SK-N-SH (cell line): ENCODE results near the gene XAB2. TPM values are rescaled to one million over a fixed set of nuclear protein-coding genes. Genes with fewer than 3 reads are reported as not detected.

Experiments
- CTCF ChIA-PET: fragments of 300-600, 350-600 bp; formaldehyde crosslinking; extraction: SDS; loops from one replicate; lab custom pipeline; 2021; lab: Yijun Ruan, JAX
- POLR2A ChIA-PET: fragments of 350-600 bp; sonication (Branson Sonifier 250); formaldehyde crosslinking; extraction: SDS; loops from one replicate; lab custom pipeline; 2020; ENCODE audit warnings: antibody characterized with exemption, inconsistent platforms; lab: Yijun Ruan, JAX
- DNase-seq: peaks from one replicate; pipeline ENCODE4 v3.0.0; 2012
- H2AFZ ChIP-seq: fragments of 200-600 bp; sonication (generic); 2 replicates; pipeline ENCODE4 v1.8.1; 2016; ENCODE audit warnings: antibody characterized with exemption, mild to moderate bottlenecking, low read depth
- H3F3A ChIP-seq: fragments of 200-600 bp; sonication (generic); replicated peaks from 2 replicates; pipeline ENCODE3; 2016; ENCODE audit warnings: antibody characterized with exemption, mild to moderate bottlenecking; ENCODE audit not compliant: insufficient read depth
- H3K27ac ChIP-seq, 2 experiments: fragments of 200-500 bp in 1 of 2; fragments of 200-600 bp in 1 of 2; sonication (Bioruptor generic) in 1 of 2; sonication (generic), shearing (Covaris generic) in 1 of 2; 2 replicates each; pipeline versions ENCODE4 v1.5.1 to v1.6.1; 2014 to 2016; ENCODE audit warnings: low read depth in 2 of 2, inconsistent platforms in 1 of 2, low read length in 1 of 2, mild to moderate bottlenecking in 1 of 2, mixed read lengths in 1 of 2
- H3K27me3 ChIP-seq: fragments of 200-600 bp; sonication (generic), shearing (Covaris generic); 2 replicates; pipeline ENCODE4 v1.6.1; 2016; ENCODE audit warnings: mixed run types; ENCODE audit not compliant: insufficient read depth
- H3K36me3 ChIP-seq, 2 experiments: fragments of 200-500 bp in 1 of 2; fragments of 200-600 bp in 1 of 2; sonication (Bioruptor generic) in 1 of 2; sonication (generic) in 1 of 2; replicated peaks in 1 of 2; 2 replicates each; pipeline versions ENCODE3 to v1.5.1; 2014 to 2016; ENCODE audit warnings: low read length in 1 of 2, mild to moderate bottlenecking in 1 of 2; ENCODE audit not compliant: insufficient read depth in 2 of 2, control insufficient read depth in 1 of 2
- H3K4me1 ChIP-seq, 2 experiments: fragments of 200-500 bp in 1 of 2; fragments of 200-600 bp in 1 of 2; sonication (Bioruptor generic) in 1 of 2; sonication (generic), shearing (Covaris generic) in 1 of 2; 2 replicates each; pipeline versions ENCODE4 v1.5.1 to v1.6.1; 2014 to 2016; ENCODE audit warnings: low read depth in 1 of 2, low read length in 1 of 2, mixed run types in 1 of 2; ENCODE audit not compliant: insufficient read depth in 2 of 2, control insufficient read depth in 1 of 2
- H3K4me2 ChIP-seq: fragments of 200-600 bp; sonication (generic), shearing (Covaris generic); 2 replicates; pipeline ENCODE4 v1.6.1; 2017; ENCODE audit warnings: mixed run types
- H3K4me3 ChIP-seq, 2 experiments: fragments of 200-500 bp in 1 of 2; fragments of 200-600 bp in 1 of 2; sonication (Bioruptor generic) in 1 of 2; sonication (generic), shearing (Covaris generic) in 1 of 2; 2 replicates each; pipeline versions ENCODE4 v1.5.1 to v1.8.1; 2014 to 2016; ENCODE audit warnings: low read depth in 2 of 2, inconsistent platforms in 1 of 2, low read length in 1 of 2, mild to moderate bottlenecking in 1 of 2, mixed read lengths in 1 of 2, moderate library complexity in 1 of 2
- H3K79me2 ChIP-seq: fragments of 200-600 bp; sonication (generic); 2 replicates; pipeline ENCODE4 v1.8.1; 2017; ENCODE audit warnings: mild to moderate bottlenecking; ENCODE audit not compliant: insufficient read depth
- H3K9ac ChIP-seq: fragments of 200-600 bp; sonication (generic); 2 replicates; pipeline ENCODE4 v1.6.1; 2017; ENCODE audit warnings: mixed run types
- H3K9me2 ChIP-seq: fragments of 200-600 bp; sonication (generic); 2 replicates; pipeline ENCODE4 v1.6.1; 2017; ENCODE audit warnings: mixed run types
- H3K9me3 ChIP-seq: fragments of 200-600 bp; sonication (generic); 2 replicates; pipeline ENCODE4 v1.6.1; 2017; ENCODE audit warnings: mixed run types, mild to moderate bottlenecking, moderate library complexity
- H4K20me1 ChIP-seq: fragments of 200-600 bp; sonication (generic); 2 replicates; pipeline ENCODE4 v1.6.1; 2017; ENCODE audit warnings: mild to moderate bottlenecking, mixed run types; ENCODE audit not compliant: insufficient read depth
- ELF1 ChIP-seq: IDR thresholded peaks from 2 replicates; pipeline ENCODE4 v1.4.0; 2012
- EZH2phosphoT487 ChIP-seq: fragments of 200-600 bp; sonication (generic); IDR thresholded peaks from 2 replicates; pipeline ENCODE4 v1.6.1; 2017; ENCODE audit warnings: low read depth, mixed run types, mild to moderate bottlenecking, antibody characterized with exemption, moderate library complexity, borderline replicate concordance
- GABPA ChIP-seq: IDR thresholded peaks from 2 replicates; pipeline ENCODE4 v1.4.0; 2012; ENCODE audit warnings: low read depth, mild to moderate bottlenecking
- RCOR1 ChIP-seq: fragments of 150-350 bp; IDR thresholded peaks from 2 replicates; pipeline ENCODE4 v1.6.1; 2017; ENCODE audit warnings: antibody characterized with exemption, low read length
- RFX5 ChIP-seq: IDR thresholded peaks from 2 replicates; pipeline ENCODE4 v1.6.1; 2012; ENCODE audit warnings: mild to moderate bottlenecking, improper control_type of control experiment, low read length
- SMC3 ChIP-seq: IDR thresholded peaks from 2 replicates; pipeline ENCODE4 v1.6.1; 2012; ENCODE audit warnings: low read depth, low read length, improper control_type of control experiment
- TCF12 ChIP-seq: IDR thresholded peaks from 2 replicates; pipeline ENCODE4 v1.4.0; 2012
- YY1 ChIP-seq: IDR thresholded peaks from 2 replicates; pipeline ENCODE4 v1.4.0; 2012; ENCODE audit warnings: low read depth, mild to moderate bottlenecking
- WGBS: methylation state at CpG from one replicate; pipeline ENCODE4 v1.1.6; 2017; ENCODE audit warnings: low lambda C conversion rate; 5-methylcytosine and 5-hydroxymethylcytosine counted together
- polyA plus RNA-seq, 3 experiments: library from polyadenylated mRNA; depleted of rRNA; stranded (reverse); fragments of >200 nt; gene quantifications; 2 replicates each; pipeline ENCODE4 v1.2.3, GENCODE V29; 2012
- TF ChIP-seq, protein P1 (sequence below): IDR thresholded peaks from 2 replicates; pipeline ENCODE4 v1.4.0; 2012; ENCODE audit warnings: low read depth, borderline replicate concordance
- TF ChIP-seq, protein P2 (sequence below): IDR thresholded peaks from 2 replicates; pipeline ENCODE4 v1.4.0; 2012; ENCODE audit warnings: low read depth
- TF ChIP-seq, protein P3 (sequence below): fragments of 200-600 bp; sonication (generic); IDR thresholded peaks from 2 replicates; pipeline ENCODE4 v1.6.1; 2017; ENCODE audit warnings: antibody characterized with exemption, mild to moderate bottlenecking, moderate library complexity
- TF ChIP-seq, protein P4 (sequence below): IDR thresholded peaks from 2 replicates; pipeline ENCODE4 v1.6.1; 2012; ENCODE audit warnings: mild to moderate bottlenecking, low read depth, low read length, moderate library complexity

XAB2 gene
- polyA plus RNA-seq, 1 of the 3 experiments (the other 2 are of a cell fraction), result 43.3 TPM

DNA sequence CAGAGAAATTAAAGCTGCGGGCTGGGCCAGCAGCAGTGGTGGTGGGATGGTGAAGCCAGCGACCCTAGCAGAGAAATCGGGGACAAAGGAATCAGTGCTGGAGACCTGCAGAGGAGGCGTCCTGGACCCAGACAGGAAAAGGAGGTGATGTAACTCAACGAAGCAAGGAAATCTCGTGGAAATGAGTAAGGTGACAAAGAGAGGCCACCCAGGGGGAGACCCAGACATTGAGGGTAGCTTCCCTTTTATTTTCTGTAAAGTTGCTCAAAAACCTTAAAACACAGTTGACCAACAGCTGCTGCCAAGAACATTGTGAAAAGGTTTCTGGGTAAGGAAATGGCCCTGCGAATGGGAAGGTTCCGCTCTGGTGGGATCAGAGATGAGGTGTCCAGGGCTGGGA lies 26.2 kb upstream of the XAB2 start:
- H4K20me1 ChIP-seq, result no peaks in the 10 kb centered on the region
- H3K4me1 ChIP-seq, result peaks cover 0 to 3% of the 10 kb centered on the region in 2 experiments; a peak in 1 of 4 replicates
- H3K36me3 ChIP-seq, result no peaks in the 10 kb centered on the region
- H3K27me3 ChIP-seq, result peaks cover 14% of the 10 kb centered on the region
- no peaks in the 10 kb centered on the region for H3K9me2 ChIP-seq
- H3K9me3 ChIP-seq, result no peaks in the 10 kb centered on the region
- H3F3A ChIP-seq, result no peaks in the 10 kb centered on the region
- no peak overlapping the region for H3K9ac ChIP-seq
- no peak overlapping the region for H3K27ac ChIP-seq
- ChIA-PET CTCF (interaction anchor here (2.9 to 3.6 kb wide), 3 partner anchors 25 to 144 kb away, joined by 13 to 17 read pairs (median 13); partner anchors contain the start of gene TRAPPC5), POLR2A (no interaction called here)
- TF ChIP-seq YY1 (no peak), RCOR1 (no peak), EZH2phosphoT487 (no peak), TCF12 (no peak)
- H3K4me3 ChIP-seq, result no peak overlapping the region
- no peak overlapping the region for H2AFZ ChIP-seq
- no peak for DNase-seq
- 34% methylated on average over 8 of the region's 8 CpGs for WGBS
- no peaks in the 10 kb centered on the region for H3K79me2 ChIP-seq
- H3K4me2 ChIP-seq, result no peak overlapping the region

DNA sequence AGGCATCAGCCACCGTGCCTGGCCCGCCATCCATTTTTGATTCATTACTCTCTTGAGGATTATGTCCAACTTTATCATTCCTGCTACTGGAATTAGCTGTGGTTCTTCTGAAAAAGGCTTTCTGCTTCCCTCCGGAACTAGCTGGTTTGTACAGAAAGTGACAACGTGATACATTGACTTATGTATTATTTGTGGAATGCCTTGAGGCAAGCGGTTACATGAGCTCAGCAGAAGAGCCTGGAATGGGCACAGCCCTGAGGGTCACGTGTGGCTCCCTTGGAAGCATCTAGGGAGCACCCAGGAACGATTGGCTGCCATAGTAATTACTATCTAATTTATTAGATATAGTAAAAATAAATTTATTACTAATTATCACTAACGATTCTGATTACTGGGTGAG lies 25.1 kb upstream of the XAB2 start:
- H4K20me1 ChIP-seq, result no peaks in the 10 kb centered on the region
- H2AFZ ChIP-seq, result no peak overlapping the region
- TF ChIP-seq SMC3 (no peak), GABPA (no peak), YY1 (no peak), ELF1 (no peak), RFX5 (no peak), RCOR1 (no peak)
- TF ChIP-seq, protein P1, sequence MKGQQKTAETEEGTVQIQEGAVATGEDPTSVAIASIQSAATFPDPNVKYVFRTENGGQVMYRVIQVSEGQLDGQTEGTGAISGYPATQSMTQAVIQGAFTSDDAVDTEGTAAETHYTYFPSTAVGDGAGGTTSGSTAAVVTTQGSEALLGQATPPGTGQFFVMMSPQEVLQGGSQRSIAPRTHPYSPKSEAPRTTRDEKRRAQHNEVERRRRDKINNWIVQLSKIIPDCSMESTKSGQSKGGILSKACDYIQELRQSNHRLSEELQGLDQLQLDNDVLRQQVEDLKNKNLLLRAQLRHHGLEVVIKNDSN, result no peak
- TF ChIP-seq, protein P2, sequence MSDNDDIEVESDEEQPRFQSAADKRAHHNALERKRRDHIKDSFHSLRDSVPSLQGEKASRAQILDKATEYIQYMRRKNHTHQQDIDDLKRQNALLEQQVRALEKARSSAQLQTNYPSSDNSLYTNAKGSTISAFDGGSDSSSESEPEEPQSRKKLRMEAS, result no peak
- TF ChIP-seq, protein P3, sequence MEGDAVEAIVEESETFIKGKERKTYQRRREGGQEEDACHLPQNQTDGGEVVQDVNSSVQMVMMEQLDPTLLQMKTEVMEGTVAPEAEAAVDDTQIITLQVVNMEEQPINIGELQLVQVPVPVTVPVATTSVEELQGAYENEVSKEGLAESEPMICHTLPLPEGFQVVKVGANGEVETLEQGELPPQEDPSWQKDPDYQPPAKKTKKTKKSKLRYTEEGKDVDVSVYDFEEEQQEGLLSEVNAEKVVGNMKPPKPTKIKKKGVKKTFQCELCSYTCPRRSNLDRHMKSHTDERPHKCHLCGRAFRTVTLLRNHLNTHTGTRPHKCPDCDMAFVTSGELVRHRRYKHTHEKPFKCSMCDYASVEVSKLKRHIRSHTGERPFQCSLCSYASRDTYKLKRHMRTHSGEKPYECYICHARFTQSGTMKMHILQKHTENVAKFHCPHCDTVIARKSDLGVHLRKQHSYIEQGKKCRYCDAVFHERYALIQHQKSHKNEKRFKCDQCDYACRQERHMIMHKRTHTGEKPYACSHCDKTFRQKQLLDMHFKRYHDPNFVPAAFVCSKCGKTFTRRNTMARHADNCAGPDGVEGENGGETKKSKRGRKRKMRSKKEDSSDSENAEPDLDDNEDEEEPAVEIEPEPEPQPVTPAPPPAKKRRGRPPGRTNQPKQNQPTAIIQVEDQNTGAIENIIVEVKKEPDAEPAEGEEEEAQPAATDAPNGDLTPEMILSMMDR, result no peak
- TF ChIP-seq, protein P4, sequence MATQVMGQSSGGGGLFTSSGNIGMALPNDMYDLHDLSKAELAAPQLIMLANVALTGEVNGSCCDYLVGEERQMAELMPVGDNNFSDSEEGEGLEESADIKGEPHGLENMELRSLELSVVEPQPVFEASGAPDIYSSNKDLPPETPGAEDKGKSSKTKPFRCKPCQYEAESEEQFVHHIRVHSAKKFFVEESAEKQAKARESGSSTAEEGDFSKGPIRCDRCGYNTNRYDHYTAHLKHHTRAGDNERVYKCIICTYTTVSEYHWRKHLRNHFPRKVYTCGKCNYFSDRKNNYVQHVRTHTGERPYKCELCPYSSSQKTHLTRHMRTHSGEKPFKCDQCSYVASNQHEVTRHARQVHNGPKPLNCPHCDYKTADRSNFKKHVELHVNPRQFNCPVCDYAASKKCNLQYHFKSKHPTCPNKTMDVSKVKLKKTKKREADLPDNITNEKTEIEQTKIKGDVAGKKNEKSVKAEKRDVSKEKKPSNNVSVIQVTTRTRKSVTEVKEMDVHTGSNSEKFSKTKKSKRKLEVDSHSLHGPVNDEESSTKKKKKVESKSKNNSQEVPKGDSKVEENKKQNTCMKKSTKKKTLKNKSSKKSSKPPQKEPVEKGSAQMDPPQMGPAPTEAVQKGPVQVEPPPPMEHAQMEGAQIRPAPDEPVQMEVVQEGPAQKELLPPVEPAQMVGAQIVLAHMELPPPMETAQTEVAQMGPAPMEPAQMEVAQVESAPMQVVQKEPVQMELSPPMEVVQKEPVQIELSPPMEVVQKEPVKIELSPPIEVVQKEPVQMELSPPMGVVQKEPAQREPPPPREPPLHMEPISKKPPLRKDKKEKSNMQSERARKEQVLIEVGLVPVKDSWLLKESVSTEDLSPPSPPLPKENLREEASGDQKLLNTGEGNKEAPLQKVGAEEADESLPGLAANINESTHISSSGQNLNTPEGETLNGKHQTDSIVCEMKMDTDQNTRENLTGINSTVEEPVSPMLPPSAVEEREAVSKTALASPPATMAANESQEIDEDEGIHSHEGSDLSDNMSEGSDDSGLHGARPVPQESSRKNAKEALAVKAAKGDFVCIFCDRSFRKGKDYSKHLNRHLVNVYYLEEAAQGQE, result no peak
- no peak overlapping the region for H3K27ac ChIP-seq
- no peaks in the 10 kb centered on the region for H3K9me3 ChIP-seq
- no peaks in the 10 kb centered on the region for H3F3A ChIP-seq
- no peaks in the 10 kb centered on the region for H3K79me2 ChIP-seq
- no peak overlapping the region for H3K4me3 ChIP-seq
- no peaks in the 10 kb centered on the region for H3K9me2 ChIP-seq
- no peaks in the 10 kb centered on the region for H3K36me3 ChIP-seq
- peaks cover 20% of the 10 kb centered on the region for H3K27me3 ChIP-seq
- no peak overlapping the region for H3K4me2 ChIP-seq
- H3K9ac ChIP-seq, result no peak overlapping the region
- POLR2A ChIA-PET, result no interaction called here
- WGBS, result 12% methylated on average over 8 of the region's 8 CpGs
- DNase-seq, result no peak
- H3K4me1 ChIP-seq, result peaks cover 0 to 3% of the 10 kb centered on the region in 2 experiments; a peak in 1 of 4 replicates
- CTCF ChIA-PET, result interaction anchor here (3.1 to 5.2 kb wide), 3 partner anchors 26 to 146 kb away, joined by 13 to 25 read pairs (median 17); partner anchors contain the start of gene TRAPPC5
